Esophagus squamous epithelium (tissue), 4 donors: ENCODE data around the gene DHRS7.

Source experiments
- POLR2A ChIP-seq, 4 donors: fragments of 450-650 bp; IDR thresholded peaks; one replicate each; pipeline ENCODE4 v1.6.1; 2017; ENCODE audit warnings: antibody characterized with exemption in 4 of 4, mild to moderate bottlenecking in 4 of 4, moderate library complexity in 3 of 4
- TF ChIP-seq, protein P1 (sequence below), 6 experiments: fragments of 450-650 bp in 4 of 6; fragments of 200-600 bp in 2 of 6; sonication (generic) in 2 of 6; IDR thresholded peaks; one replicate each; pipeline ENCODE4 v1.5.1; 2016 to 2019; ENCODE audit warnings: antibody characterized with exemption in 6 of 6, mild to moderate bottlenecking in 4 of 6, moderate library complexity in 4 of 6

DNA sequence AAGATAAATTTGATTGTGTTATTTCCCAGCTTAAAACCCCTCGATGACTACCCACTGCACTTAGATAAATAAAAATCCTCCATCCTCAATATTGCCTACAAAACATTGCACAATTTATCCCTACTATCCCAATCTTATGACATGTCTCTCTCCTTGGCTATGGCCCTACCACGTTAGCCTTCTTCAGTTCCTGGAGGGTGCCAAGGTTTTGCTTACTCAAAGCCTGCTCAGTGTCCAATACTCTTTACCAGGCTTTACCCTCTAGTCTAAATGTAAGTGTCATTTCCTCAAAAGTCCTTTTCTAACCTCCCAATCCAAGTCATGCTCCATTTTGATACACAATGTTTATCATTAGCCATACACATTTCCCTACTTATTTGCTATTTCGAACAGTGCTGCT is 48.8 kb upstream of the DHRS7 start:
- TF ChIP-seq, protein P1, sequence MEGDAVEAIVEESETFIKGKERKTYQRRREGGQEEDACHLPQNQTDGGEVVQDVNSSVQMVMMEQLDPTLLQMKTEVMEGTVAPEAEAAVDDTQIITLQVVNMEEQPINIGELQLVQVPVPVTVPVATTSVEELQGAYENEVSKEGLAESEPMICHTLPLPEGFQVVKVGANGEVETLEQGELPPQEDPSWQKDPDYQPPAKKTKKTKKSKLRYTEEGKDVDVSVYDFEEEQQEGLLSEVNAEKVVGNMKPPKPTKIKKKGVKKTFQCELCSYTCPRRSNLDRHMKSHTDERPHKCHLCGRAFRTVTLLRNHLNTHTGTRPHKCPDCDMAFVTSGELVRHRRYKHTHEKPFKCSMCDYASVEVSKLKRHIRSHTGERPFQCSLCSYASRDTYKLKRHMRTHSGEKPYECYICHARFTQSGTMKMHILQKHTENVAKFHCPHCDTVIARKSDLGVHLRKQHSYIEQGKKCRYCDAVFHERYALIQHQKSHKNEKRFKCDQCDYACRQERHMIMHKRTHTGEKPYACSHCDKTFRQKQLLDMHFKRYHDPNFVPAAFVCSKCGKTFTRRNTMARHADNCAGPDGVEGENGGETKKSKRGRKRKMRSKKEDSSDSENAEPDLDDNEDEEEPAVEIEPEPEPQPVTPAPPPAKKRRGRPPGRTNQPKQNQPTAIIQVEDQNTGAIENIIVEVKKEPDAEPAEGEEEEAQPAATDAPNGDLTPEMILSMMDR (IDR thresholded peaks at IDR 0.05), result no peak
- no peak for TF ChIP-seq POLR2A (IDR thresholded peaks at IDR 0.05)
